Ishikawa (cell line): Measurements from ENCODE around the gene SNX1.

Experiments
- NFIC ChIP-seq: IDR thresholded peaks from 2 replicates; pipeline ENCODE4 v1.6.1; 2012
- RAD21 ChIP-seq: IDR thresholded peaks from 2 replicates; pipeline ENCODE4 v1.6.1; 2012; ENCODE audit warnings: low read depth

DNA sequence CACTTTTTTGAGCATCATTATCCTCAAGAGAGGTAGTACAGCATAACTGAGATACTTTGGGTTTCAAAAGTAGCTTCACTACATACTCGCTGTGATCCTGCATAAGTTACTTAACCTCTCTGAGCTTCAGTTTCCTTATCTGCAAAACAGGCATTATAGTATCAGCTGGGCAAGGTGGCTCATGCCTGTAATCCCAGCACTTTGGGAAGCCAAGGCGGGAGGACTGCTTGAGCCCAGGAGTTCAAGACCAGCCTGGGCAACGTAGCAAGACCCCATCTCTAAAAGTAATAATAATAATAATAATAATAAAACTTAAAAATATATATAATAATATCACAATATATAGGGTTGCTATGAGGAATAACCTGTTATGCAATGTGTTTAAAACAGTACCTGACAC, 13.0 kb upstream of the SNX1 start:
- TF ChIP-seq NFIC = no peak
- no peak for TF ChIP-seq RAD21
